CD4-positive, alpha-beta T cell treated with Interleukin-6 for 4 hours (primary cell): ENCODE results near the gene IL34.

Source experiments
- DNase-seq: peaks from one replicate; pipeline ENCODE4 v3.0.0-alpha.2; 2020; ENCODE audit warnings: mixed read lengths

Gene IL34

GRCh38 chr16:70703835-70704381 is 57.5 kb downstream of the IL34 start:
- DNase-seq = no peak

GRCh38 chr16:70704586-70704985 is 58.2 kb downstream of the IL34 start:
- no peak for DNase-seq

- no peak for DNase-seq
Measured at GRCh38 chr16:70705056-70705455, 58.7 kb downstream of the IL34 start.

GRCh38 chr16:70706948-70707465 is 60.6 kb downstream of the IL34 start:
- no peak for DNase-seq

- no peak for DNase-seq
Measured at GRCh38 chr16:70708366-70709246, 62.2 kb downstream of the IL34 start.

- no peak for DNase-seq
Measured at GRCh38 chr16:70709457-70709856, 63.1 kb downstream of the IL34 start.

- DNase-seq = no peak
Measured at GRCh38 chr16:70709942-70710341, 63.6 kb downstream of the IL34 start.
